ENCODE data around the gene SIK3.

SIK3 gene

DNA sequence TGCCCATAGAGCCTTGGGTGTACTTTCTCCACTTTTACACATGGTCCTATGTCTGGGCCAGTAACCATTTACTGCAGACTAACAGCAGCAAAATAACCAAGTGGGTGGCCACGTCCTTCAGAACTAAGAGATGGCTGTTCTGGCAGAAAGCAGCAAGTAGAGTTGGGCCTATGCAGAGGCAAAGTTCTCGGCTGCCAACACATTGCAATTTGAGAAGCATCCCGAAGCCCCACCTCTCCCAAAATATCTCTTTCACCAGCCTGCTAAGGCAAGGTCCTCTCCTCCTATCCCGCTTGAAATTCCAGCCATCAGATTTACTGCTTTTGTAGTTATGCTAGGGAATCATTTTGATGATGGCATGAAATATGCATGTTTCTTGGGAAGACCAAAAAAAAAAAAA is 142.3 kb downstream of the SIK3 start:
- DNase-seq (ENCODE audit: low spot score): no peak
- TF ChIP-seq, protein P1, sequence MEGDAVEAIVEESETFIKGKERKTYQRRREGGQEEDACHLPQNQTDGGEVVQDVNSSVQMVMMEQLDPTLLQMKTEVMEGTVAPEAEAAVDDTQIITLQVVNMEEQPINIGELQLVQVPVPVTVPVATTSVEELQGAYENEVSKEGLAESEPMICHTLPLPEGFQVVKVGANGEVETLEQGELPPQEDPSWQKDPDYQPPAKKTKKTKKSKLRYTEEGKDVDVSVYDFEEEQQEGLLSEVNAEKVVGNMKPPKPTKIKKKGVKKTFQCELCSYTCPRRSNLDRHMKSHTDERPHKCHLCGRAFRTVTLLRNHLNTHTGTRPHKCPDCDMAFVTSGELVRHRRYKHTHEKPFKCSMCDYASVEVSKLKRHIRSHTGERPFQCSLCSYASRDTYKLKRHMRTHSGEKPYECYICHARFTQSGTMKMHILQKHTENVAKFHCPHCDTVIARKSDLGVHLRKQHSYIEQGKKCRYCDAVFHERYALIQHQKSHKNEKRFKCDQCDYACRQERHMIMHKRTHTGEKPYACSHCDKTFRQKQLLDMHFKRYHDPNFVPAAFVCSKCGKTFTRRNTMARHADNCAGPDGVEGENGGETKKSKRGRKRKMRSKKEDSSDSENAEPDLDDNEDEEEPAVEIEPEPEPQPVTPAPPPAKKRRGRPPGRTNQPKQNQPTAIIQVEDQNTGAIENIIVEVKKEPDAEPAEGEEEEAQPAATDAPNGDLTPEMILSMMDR (IDR thresholded peaks at IDR 0.05; ENCODE audit: extremely low read depth, missing control alignments): no peak

DNA sequence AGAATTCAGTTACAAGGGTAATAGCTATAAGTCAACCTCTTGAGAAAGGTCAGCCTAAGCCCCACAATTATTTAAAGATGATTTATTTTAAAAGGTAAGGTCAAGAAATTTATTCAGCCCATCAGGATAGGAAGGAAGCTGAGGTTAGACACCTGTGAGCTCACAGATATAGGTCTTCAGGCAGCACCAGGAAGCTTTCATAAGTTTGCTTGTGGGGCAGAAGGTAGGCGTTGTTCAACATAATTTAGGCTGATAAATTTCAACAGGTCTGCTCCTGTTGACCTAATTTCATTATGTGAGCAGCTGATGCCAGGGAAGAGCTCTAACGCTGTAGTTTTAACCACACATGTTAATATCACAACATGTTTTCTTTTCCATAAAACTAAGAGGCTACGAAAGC is 142.7 kb downstream of the SIK3 start:
- TF ChIP-seq, protein P1 (IDR thresholded peaks at IDR 0.05; ENCODE audit: extremely low read depth, missing control alignments): no peak
- no peak for DNase-seq (ENCODE audit: low spot score)

DNA sequence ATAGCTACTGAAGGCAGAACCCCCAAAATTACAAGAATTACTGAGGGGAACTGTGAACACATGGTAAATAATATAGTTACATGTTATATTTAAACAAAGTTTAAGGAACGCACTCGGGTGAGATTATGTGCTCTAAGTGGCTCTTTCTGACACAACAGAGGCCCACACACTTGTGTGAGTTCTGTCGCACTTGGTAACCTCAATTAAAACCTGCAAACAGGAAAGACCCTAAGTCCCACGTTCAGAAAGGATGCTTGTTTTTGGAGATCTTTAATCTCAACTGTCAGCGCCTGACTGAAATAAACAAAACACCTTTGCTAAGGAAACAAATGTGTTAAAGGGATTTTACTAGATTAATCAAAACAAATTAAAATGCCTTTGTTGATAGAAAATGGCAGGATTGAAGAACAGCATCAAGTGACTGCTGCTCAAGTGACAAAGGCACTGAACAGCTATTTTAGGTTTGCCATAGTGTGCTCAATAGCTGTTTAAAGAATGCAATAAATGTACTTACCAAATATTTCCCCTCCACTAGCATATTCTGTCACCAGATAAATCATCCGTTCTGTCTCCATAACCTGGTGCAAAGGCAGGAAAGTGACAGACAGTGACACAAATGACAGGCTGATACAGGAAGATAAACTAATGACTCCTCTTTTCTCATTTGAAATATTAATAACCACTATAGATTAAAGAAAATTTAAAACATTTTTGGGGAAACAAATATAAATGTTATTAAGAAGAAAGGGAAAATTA is 144.5 kb downstream of the SIK3 start:
- DNase-seq (ENCODE audit: low spot score): no peak
- TF ChIP-seq, protein P1 (IDR thresholded peaks at IDR 0.05; ENCODE audit: extremely low read depth, missing control alignments): no peak

DNA sequence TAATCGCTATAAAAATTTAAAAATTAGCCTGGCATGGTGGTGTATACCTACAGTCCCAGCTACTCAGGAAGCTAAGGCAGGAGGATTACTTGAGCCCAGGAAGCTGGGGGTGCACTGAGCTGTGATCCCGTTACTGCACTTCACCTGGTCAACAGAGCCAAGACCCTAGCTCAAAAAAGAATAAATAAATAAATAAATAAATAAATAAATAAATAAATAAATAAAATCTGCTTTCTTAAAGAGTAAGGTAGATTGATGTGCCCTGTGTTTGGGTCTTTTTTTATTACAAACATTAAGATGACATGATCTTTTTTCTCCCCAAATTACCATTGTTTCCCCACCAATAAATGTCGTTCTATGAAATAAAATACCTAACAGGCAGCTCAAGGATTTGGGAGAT is 146.5 kb downstream of the SIK3 start:
- no peak for DNase-seq (ENCODE audit: low spot score)
- TF ChIP-seq, protein P1 (IDR thresholded peaks at IDR 0.05; ENCODE audit: extremely low read depth, missing control alignments): no peak

DNA sequence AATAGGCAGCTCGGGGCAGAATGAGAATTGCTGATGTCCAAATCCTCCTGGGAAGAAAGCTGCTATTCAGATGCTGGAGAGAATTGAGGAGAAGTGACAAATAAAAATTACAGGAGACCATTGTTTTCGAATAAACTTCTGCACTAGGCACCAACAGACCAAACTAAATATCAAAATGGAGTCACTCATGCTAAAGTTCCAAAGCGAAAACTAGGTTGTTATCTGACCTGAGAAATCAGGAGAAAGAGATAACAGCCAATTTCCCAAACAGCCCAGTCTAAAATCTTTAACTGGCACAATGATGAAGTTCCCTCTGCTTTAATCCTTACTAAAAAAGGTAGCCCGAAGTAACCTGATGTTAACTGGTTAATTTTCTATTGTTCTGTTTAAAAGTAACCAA is 148.0 kb downstream of the SIK3 start:
- no peak for DNase-seq (ENCODE audit: low spot score)
- TF ChIP-seq, protein P1 (IDR thresholded peaks at IDR 0.05; ENCODE audit: extremely low read depth, missing control alignments): no peak

DNA sequence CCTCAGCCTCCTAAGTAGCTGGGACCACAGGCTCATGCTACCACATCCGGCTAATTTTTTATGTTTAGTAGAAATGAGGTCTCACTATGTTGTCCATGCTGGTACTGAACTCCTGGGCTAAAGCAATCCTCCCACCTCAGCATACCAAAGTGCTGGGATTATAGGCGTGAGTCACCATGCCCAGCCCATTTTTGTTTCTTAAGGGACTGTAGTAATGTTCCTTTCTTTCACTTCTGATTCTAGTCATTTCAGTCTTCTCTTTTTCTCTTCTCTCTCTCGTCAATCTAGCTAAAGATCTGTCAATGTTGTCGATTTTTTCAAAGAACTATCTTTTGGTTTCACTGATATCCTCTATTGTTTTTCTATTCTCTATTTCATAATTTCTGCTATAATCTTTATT is 149.8 kb downstream of the SIK3 start:
- TF ChIP-seq, protein P1 (IDR thresholded peaks at IDR 0.05; ENCODE audit: extremely low read depth, missing control alignments): no peak
- no peak for DNase-seq (ENCODE audit: low spot score)

DNA sequence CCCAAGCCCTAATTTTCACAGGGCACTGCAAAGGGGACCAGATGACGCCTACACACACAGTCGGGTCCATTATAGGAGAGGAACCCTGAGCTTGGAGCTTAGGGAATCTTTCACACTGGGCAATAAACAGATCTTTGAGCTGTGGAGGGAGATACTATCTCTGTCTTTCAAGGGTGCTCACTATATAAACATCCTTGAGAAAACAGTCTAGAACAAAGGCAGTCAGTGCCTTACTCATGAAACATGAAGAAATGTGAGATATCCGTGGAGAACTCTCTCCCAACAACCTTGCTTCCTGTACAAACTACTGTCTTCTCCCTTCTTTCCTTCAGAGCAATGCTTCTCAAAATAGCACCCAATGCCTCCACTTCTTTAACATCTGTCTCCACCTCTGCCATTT is 151.8 kb downstream of the SIK3 start:
- TF ChIP-seq, protein P1 (IDR thresholded peaks at IDR 0.05; ENCODE audit: extremely low read depth, missing control alignments): no peak
- no peak for DNase-seq (ENCODE audit: low spot score)

Measured in GM20000 (cell line).